SHP77 (cell line): ENCODE results near the gene ENAH.
A peak's percentile ranks its signal among the peaks of the same experiment; 100 is the strongest.

Source experiments
- DNase-seq, 2 experiments: peaks; one replicate each; lab custom pipeline; 2025; lab: John Stamatoyannopoulos, UW

Gene ENAH

DNA sequence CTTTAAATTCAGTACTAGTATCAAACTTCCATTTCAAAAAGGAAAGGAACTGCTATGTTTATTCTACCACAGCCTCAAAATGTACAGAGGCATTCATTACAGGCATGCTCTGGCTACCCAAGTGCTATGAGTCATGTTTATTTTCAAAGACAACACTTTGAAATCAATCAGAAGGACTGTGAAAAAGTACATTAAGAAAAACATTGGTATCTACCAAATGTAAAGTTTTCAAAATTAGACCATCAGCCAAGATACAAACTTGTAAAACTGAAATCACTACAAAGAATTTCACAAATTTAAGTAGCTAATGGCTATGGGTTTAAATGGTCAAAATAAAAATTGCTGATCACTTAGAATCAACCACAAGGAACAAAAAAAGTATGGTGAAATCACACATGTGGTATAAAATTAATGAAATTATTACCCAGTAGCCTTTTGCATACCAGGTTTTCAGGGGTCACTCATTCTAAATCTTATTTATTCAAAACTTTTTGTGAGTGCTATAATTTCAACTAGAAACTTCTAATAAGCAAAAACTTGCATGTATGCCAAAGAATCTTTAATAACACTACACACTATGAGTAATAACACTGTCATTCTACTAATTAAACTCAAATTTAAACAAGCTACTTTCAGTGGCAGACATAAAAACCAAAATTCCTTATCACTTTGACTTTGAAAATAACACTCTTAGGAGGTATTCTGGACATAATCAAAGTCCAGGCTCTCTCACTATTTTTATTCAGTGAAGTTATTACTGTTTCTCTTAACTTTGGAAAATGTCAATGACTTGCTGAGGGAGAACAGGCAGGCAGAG is 49.2 kb downstream of the ENAH start:
- DNase-seq = peak in 1 of 2 experiments; percentile 16

DNA sequence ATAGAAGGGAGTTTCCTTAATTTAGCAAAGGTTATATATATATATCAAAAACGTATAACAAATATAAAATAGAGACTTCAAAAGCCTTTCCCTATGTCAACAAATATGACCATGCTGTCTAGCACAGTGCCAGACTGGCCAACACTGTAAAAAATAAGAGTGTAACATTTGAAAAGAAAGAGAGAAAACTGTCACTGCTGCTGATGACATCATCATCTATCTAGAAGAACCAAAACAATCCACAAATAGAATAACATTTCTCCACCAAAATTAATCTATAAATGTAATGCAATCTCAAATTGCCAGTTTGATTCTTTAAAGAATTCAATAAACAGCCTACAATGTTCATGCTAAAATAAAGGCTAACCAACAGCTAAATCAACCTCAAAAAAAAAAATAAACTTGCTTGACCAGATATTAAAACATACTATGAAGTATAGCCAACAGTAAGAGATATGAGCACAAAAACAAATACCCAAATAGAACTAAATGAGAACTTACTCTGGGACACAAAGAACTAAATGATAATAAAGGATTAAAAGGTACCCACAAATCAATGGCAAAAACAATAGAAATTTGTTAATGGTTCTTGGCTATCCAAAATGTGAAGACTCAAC is 50.2 kb downstream of the ENAH start:
- no peak for DNase-seq

DNA sequence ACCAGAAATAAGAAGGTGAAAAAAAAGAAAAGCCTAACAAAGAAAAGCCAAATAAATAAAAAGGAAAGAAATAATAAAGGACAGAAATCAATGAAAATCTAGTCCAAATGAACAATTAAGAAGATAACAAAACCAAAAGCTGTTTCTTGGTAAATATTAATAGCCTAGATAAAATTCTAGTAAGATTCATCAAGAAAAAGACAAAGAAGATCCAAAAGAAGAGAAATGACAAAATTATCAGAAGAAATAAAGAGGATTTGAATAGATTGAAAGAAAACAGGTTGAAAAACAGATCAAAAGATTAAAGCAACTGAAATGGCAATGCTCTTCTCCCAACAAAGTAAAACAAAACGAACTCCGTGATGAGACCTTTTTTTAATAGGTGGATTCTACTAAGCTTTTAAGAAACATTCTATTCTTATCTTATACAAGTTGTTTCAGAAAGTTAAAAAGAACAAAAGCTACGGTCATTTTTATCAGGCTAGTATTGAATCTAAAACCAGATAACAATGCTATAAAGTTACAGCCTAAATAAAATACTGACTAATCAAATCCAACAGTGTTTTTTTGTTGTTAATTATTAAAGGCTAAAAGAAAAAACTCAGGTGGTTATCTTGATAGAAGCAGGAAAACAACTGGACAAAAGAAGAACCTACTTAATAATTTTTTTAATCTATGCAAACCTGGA is 50.9 kb downstream of the ENAH start:
- DNase-seq = no peak

DNA sequence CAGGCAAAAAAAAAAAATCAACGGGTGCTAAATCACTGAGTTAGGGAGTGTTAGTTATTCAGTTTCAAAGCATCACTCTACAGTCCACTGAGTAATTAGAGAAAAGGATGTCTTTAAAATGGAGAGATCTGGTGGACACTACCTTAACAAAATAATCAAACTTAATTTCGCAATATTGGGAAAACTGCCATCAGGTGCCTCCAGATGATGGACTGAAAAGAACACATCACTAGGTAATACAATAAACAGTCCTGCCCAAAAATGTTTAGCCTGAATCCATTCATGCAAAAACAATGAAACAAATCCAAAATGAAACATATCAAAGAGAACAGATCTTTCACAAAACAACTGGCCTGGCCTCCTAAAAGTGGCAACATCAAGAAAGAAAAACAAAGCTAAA is 54.1 kb downstream of the ENAH start:
- no peak for DNase-seq

DNA sequence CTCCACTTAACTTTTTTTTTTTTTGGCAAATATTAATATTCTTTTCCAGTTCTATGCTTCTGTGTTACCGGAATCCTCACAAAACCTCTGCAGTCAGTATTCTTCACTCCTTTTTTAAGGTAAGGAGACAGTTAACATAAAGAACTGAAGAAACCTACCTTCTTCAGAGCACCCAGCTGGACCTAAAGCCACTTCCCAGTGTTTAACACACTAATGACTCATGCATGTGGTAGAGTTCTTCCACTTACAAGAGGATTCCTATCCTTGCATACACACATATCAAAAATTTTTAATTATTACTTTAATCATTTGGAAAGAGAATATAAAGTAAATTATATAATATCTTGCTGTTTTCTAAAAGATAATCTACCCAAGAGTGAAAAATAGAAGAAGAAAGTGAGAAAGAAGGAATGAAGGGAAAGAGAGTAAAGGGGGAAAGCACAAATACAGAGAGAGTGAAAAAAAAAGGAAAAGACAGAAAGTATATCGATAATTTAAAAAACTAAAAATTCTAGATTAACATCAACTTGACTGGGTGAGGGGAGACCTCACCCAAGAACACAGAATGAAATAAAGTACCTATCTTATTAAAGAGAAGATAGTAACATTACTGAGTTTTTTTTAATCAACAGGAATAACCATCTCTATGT is 54.9 kb downstream of the ENAH start:
- DNase-seq = no peak

DNA sequence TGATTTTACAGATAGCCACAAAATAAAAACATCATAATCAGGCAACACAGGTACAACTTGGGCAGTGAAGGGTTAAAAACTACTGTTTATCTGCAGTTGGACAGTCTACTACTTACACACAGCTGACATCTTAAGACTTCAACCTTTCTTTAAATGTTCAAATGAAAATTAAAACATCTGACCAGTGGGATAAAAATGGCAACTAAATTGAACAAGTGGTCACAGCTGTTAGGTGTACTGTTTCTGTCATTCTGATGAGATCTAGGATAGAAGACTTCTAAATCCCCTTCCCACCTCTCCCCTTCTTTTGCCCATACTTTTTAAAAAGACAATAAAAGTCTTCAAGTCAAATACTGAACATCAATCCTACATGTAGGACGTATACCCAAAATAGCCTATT is 56.2 kb downstream of the ENAH start:
- DNase-seq = no peak

DNA sequence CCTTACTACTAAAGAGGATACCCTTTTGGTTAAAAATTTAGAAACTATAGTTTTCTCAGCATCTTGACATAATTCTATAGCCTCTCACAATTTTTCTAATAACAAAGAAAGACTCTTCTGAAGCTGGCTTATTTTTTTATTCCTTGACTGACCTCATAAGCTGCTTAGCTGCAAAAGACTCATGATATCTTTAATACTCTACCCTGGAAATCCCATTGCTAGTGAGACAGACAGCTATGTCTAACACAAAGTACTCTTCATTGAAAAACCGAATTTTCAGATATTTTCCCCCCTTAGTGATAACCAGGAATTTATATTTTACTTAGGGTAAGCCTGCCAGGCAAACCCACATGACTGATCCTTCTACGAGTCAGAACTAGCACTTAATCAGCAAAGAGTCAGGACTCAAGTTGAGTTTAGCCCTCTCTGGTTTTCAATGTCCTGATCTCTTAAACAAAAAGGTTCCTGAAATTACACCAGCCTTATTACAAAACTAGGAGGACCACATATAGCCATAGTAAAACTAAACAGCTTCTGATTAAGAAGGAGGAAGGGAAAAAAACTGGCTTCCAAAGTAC is 56.9 kb downstream of the ENAH start:
- no peak for DNase-seq

DNA sequence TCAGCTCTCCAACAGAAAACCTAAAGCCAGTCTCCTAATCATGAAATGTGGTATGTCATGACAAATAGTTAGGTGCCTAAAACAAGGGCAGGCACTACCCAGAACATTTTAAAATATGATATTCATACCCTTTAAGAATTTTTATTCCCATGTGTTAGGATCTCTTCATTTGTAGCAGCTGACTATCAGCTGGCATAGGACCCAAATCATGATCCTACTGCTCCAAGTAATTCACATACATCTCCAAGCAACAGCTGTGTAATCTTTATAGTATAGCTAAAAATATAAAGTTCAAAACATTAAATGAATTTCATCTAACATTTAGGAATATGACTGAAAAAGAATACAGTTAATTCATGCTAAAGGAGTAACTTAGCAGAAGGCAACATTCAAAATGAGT is 57.5 kb downstream of the ENAH start:
- no peak for DNase-seq

DNA sequence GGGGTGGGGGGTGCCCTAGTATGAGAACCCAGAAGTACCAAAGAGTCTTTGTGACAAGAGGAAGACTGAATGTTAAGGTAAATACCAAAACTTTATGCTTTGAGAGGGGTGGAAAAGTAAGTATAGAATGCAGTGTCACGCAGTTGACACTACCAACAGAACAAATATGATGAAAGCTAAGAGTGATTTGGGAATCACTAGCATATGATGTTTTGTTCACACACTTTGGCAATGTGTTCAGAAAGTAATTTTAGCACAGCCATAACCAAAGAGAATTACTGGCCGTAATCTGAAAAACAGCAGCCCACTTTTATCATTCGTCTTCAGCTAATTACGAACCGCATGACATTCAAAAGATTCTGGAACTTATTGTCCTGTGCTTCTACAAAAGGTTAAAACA is 59.5 kb downstream of the ENAH start:
- no peak for DNase-seq

DNA sequence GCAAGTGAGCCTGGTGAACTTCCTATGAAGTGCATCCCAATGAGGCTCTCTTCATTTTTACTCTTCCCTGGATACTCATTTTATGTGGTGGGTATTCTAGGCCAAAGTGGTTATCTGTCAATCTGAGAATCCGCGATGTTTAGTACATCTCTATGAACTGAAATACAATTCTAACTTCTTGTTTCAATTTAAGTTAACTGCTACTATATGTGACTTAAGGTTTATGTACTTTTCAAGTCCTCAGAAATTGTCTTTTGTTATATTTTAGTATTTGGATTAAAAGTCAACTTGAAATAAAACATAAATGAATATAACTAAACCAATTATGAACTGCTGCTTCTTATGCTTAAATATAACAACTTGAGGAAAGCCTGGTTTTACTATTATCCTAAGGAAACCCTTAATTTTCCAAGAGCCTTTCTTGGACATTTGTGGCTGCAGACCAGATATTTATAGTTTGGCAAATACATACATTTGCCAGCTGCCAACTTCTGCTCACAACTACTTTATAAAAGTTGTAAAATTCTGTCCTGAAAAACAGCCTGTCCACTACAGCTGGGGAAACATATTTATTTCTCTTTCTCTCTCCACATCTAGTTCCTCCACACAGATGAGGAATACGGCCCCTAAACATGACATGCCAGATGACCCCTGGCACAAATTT is 60.4 kb downstream of the ENAH start:
- no peak for DNase-seq

DNA sequence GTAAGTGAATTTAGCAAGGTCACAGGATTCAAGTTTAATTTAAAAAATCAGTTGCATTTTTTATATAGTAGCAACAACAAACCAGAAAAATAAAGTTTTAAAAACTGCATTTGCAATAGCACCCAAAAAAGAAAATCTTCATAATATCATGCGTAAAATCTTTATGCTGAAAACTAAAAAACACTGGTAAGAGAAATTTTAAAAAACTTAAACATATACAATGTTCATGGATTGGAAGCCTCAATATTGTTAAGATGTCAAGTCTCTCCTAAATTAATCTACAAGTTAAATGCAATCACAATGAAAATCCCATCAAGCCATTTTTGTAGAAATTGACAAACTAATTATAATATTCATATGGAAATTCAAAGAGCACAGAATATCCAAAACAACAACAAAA is 65.6 kb downstream of the ENAH start:
- no peak for DNase-seq

DNA sequence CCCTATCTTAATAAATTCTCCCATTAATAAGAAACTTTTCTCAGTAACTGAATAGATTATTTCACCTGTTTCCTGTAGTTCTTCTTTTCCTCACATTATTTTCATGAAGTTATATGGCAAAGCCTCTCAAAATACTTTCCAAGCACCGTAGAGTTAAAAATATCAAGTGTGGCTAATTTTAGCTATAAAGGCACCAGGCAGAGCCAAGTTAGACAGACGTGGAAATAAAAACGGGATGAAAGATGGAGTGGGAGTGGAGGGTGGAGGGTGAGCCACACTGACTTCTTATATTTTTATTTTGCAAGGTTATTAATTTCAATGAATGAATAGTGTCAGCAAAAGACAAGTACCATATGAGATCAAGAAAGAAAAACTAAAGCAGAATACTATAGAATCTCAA is 71.7 kb downstream of the ENAH start:
- DNase-seq = no peak

DNA sequence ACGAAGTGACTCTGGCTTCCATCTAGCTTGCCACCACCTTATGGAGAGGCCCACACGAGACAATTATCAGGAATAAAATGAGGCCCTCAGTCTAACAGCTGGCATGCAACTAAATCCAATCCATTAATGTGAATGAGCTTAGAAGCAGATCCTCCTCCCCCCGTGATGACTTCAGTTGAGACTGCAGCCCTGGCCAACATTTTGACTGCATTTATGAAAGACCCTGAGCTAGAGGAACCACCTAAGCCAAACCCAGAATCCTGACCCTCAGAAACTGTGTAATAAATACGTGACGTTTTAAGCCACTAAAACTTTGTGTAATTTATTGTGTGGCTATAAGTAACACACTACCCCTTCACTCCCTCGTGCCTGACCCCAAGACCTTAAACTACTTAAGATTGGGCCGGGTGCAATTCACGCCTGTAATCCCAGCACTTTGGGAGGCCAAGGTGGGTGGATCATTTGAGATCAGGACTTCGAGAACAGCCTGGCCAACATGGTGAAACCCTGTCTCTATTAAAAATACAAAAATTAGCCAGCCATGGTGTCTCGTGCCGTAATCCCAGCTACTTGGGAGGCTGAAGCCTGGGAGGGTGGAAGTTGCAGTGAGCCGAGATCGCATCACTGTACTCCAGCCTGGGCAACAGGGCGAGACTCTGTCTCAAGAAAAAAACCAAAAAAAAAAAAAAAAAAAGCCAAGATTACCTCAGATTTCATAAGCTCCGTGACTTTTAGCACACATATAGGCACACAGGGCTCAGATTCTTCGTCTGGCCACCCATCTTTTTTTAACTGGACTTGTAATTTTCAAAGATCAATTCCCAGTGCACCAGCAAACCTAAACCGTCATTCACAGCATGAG is 72.5 kb downstream of the ENAH start:
- DNase-seq = no peak

DNA sequence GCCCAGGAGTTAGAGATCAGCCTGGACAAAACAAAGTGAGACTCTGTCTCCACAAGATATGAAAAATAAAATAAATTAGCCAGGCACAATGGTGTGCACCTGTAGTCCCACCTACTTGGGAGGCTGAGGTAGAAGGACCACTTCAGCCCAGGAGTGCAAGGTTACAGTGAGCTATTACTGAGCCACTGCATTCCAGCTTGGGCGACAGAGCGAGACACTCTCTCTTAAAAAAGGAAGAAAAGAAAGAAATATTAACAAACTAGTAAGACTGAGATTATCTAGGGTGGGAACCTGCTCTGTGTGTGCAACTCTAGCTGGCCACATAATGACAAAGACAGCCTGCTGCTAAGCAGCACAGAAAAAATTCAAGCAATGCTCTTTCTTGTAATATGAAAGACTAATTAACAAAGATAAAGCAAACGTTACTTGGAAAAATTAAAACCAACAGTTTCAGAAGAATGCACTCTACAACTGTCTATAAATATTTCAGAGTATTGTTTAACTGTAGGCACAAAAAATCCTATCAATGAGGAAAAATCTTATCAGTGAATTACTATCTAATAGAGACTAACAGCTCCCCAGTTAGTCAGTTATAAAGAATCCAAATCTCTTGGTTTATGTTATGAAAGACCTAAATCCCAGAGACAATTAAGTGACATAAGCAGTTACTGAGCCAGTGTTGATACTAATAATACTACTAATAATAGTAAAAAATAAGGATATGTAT is 74.5 kb downstream of the ENAH start:
- no peak for DNase-seq

DNA sequence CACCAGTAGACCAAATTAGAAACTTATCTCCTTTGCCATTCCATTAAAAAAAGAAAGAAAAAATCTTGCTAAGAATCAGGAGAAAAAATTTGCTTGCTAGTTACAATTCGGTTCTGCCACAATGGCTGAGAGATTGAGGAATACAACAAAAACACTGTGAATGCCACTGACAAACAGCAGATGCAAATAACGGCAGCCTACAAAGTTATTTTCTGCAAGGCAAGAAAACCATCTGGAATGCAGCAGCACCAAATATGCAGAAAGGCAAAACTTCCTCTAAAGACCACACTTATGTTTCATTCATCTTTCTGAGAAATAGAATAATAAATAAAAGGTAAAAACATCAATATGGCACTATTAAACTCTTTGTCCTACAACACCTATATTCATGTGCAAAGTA is 75.7 kb downstream of the ENAH start:
- no peak for DNase-seq

DNA sequence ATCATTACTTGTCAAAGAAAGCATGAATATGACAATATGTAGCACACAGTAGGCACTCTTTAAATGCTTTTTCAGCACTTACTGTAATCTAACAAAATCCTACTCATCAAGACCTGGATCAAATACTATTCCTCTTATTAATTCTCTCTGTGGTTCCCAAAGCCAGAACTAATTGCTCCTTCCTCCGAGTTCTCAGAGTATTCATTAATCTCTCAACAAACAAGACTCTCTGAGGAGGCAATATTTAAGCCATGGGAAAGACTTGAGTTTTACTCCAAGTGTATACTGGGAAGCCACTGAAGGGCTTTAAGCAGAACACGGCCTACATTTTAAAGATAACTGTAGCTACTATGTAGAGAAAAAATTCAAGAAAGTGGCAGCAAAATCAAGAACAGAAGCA is 79.7 kb downstream of the ENAH start:
- no peak for DNase-seq

DNA sequence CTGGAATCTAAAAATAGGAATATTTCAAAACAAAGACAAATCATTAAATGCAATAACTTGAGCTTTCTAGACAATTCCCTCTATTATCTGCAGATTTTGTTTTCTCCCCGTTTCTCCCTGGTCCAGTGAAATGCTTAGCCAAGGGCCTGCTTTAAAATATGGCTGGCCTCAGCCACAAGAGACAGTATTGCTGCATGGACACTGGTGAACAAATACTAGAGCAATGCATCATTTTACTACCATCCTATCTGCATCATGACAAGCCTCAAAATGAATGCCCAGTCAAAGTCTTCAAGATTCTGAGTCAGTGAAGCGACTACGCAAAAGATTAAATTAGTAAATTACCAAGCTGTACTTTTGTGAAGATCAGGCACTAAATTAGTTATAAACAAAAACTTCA is 80.5 kb downstream of the ENAH start:
- DNase-seq = no peak

DNA sequence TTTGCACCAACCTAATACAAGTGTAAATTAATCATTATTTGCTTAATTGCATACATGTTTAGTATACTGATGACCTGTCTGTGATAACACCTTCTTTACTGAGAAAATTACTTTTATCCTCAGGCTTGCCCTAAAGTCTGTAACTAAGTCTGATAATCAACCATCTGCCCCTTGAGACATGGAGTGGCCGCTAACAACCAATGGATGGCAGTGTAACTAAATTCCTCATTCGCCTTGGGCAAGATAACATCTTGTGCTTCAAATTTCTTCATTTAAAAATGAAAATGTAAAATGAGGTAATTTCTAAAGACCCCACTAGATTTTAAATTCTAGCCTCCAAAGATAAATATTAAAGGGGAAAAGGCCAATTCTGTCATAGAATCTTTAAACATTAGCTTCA is 85.1 kb downstream of the ENAH start:
- DNase-seq = no peak

DNA sequence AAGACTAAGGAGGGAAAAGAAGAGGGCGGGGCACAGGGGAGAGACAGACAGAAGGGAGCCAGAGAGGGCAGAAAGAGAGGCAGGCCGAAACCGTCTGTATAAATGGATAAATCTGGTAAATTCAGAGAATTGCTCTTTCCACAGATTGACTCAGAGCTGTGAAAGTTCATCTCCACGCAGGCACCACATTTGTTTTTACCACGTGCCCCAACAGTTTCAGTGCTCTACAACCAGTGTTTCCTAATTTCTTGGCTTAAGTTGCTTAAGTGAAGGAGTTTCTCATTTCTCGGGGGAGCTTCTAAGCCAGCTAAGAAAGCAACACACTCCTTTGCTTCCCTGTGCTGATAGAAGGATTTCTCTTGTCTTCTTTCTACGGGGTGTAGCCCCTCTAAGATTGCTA is 87.1 kb downstream of the ENAH start:
- DNase-seq = no peak

DNA sequence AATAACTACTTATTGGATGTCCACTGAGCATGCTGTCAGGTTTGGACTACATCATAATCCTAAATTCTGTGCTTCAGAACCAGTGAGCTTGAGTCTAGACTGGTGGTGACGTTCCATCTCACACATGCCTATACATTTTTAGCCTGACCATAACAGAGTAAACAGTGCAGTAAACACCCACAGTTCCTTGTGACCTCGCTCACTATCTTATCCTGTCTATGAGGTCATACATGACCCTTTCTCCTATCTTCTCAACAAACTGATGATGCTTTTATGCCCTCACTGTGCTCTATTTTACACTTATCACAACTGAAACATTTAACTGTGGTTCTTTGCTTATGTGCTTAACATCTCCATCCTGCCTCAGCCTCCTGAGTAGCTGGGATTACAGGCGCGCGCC is 91.2 kb downstream of the ENAH start:
- no peak for DNase-seq
